ENCODE measurements around the gene MTOR.

- TF ChIP-seq CTCF (IDR thresholded peaks at IDR 0.05; ENCODE audit: insufficient read depth, low read length) (no peak), POLR2AphosphoS5 (IDR thresholded peaks at IDR 0.05; ENCODE audit: low read depth) (peak; percentile 31; the same call in 1 of the 2 replicates), REST (IDR thresholded peaks at IDR 0.05; ENCODE audit: insufficient replicate concordance, low read depth) (no peak)
Measured at GRCh38 chr1:11062965-11063401, 199.4 kb downstream of the MTOR start.
